Activated naive CD4-positive, alpha-beta T cell treated with anti-CD3 and anti-CD28 coated beads for 36 hours (primary cell): ENCODE measurements around the gene NQO2. TPM values are rescaled to one million over a fixed set of nuclear protein-coding genes. Genes with fewer than 3 reads are reported as not detected.
"Not testable (repeated sequence)": the region's sequence is repeated elsewhere in the genome, so short reads cannot be mapped to it uniquely, and the experiment has no call there.

Experiments
- CTCF ChIA-PET: fragments of 350-600 bp; sonication (Branson Sonifier 250); formaldehyde crosslinking; loops from one replicate; lab custom pipeline; 2021; ENCODE audit warnings: antibody characterized with exemption; lab: Charles Lee
- DNase-seq: peaks from one replicate; pipeline ENCODE4 v3.0.0-alpha.2; 2020
- H3K27ac Mint-ChIP-seq: one replicate; pipeline ENCODE4 v1.8.0; 2021; ENCODE audit warnings: mild to moderate bottlenecking, mixed read lengths
- H3K27me3 Mint-ChIP-seq: one replicate; pipeline ENCODE4 v1.8.0; 2021; ENCODE audit warnings: low read depth, mixed read lengths
- H3K36me3 Mint-ChIP-seq: one replicate; pipeline ENCODE4 v1.8.0; 2021; ENCODE audit warnings: low read depth, mixed read lengths
- H3K4me1 Mint-ChIP-seq: one replicate; pipeline ENCODE4 v1.8.0; 2021; ENCODE audit warnings: low read depth, mixed read lengths
- H3K4me3 Mint-ChIP-seq: one replicate; pipeline ENCODE4 v1.8.0; 2021; ENCODE audit warnings: mild to moderate bottlenecking, moderate library complexity, mixed read lengths
- H3K9me3 Mint-ChIP-seq: one replicate; pipeline ENCODE4 v1.8.0; 2021; ENCODE audit warnings: mixed read lengths
- intact Hi-C: fragments of 100-400 bp; cut with micrococcal nuclease; formaldehyde crosslinking; loops from one replicate; pipeline ENCODE4 v1.15.1; 2023
- total RNA-seq, 2 experiments: library from RNA; stranded (reverse); gene quantifications; one replicate each; pipeline ENCODE4 v1.2.3, GENCODE V29; 2021

NQO2 gene
- total RNA-seq, 2 experiments from 2014 or later = 18.8 to 21.1 TPM

GRCh38 chr6:2971420-2972218 lies 28.1 kb upstream of the NQO2 start, which contains the start of gene SERPINB6:
SERPINB6 (minus strand) TSS chr6:2971567; CDS start chr6:2959332, 12,235 bp downstream.
- CTCF ChIA-PET = interaction anchor here (0.9 kb wide), 1 partner anchor 14 kb away, joined by 4 read pairs; no protein-coding TSS in a partner anchor
- Mint-ChIP-seq H3K27ac (peak within 1 kb of the TSS; percentile 84), H3K36me3 (no peaks in the 10 kb centered on the region), H3K9me3 (no peaks in the 10 kb centered on the region), H3K27me3 (peaks cover 4% of the 10 kb centered on the region), H3K4me1 (peaks cover 36% of the 10 kb centered on the region), H3K4me3 (peak within 1 kb of the TSS; percentile 82)
- intact Hi-C loops = loop anchor here (1.0 kb wide), 2 partner anchors 18 to 31 kb away; no protein-coding TSS in a partner anchor
- DNase-seq = peak; percentile 39

- Mint-ChIP-seq H3K27ac (peak overlapping the region; percentile 84), H3K4me3 (peak overlapping the region; percentile 82), H3K4me1 (peaks cover 32% of the 10 kb centered on the region)
- H3K9me3 Mint-ChIP-seq, H3K27me3 Mint-ChIP-seq, H3K36me3 Mint-ChIP-seq, intact Hi-C loops, DNase-seq: not testable (repeated sequence)
- CTCF ChIA-PET = interaction anchor here (0.9 kb wide), 1 partner anchor 15 kb away, joined by 4 read pairs; no protein-coding TSS in a partner anchor
Observed at GRCh38 chr6:2972219-2972487, 27.5 kb upstream of the NQO2 start.

GRCh38 chr6:2972685-2973084 lies 27.0 kb upstream of the NQO2 start:
- H3K27ac Mint-ChIP-seq, DNase-seq, H3K36me3 Mint-ChIP-seq, H3K27me3 Mint-ChIP-seq, intact Hi-C loops, H3K9me3 Mint-ChIP-seq: not testable (repeated sequence)
- Mint-ChIP-seq H3K4me3 (peak overlapping the region; percentile 82), H3K4me1 (peaks cover 28% of the 10 kb centered on the region)
- CTCF ChIA-PET = interaction anchor here (0.9 kb wide), 1 partner anchor 16 kb away, joined by 4 read pairs; no protein-coding TSS in a partner anchor

GRCh38 chr6:2973180-2973579 lies 26.5 kb upstream of the NQO2 start:
- DNase-seq, H3K4me3 Mint-ChIP-seq, intact Hi-C loops, H3K27ac Mint-ChIP-seq, H3K9me3 Mint-ChIP-seq, H3K27me3 Mint-ChIP-seq, H3K36me3 Mint-ChIP-seq: not testable (repeated sequence)
- CTCF ChIA-PET = interaction anchor here (0.8 kb wide), 1 partner anchor 182 kb away, joined by 6 read pairs; no protein-coding TSS in a partner anchor
- peaks cover 24% of the 10 kb centered on the region for H3K4me1 Mint-ChIP-seq

GRCh38 chr6:2973676-2974075 lies 26.0 kb upstream of the NQO2 start:
- no peaks in the 10 kb centered on the region for H3K36me3 Mint-ChIP-seq
- no peak overlapping the region for H3K27ac Mint-ChIP-seq
- intact Hi-C loops = no loop called here
- DNase-seq = no peak
- no peaks in the 10 kb centered on the region for H3K9me3 Mint-ChIP-seq
- H3K27me3 Mint-ChIP-seq = peaks cover 4% of the 10 kb centered on the region
- no peak overlapping the region for H3K4me3 Mint-ChIP-seq
- CTCF ChIA-PET = interaction anchor here (0.8 to 1.6 kb wide), 3 partner anchors 18 to 182 kb away, joined by 3 to 7 read pairs (median 6); no protein-coding TSS in a partner anchor
- H3K4me1 Mint-ChIP-seq = peaks cover 24% of the 10 kb centered on the region

- Mint-ChIP-seq H3K27ac (no peak overlapping the region), H3K27me3 (peaks cover 4% of the 10 kb centered on the region), H3K4me1 (peaks cover 16% of the 10 kb centered on the region), H3K36me3 (no peaks in the 10 kb centered on the region), H3K9me3 (no peaks in the 10 kb centered on the region), H3K4me3 (no peak overlapping the region)
- CTCF ChIA-PET = interaction anchor here (0.9 to 1.0 kb wide), 2 partner anchors 17 to 43 kb away, joined by 4 read pairs; no protein-coding TSS in a partner anchor
- DNase-seq = no peak
- intact Hi-C loops = no loop called here
Observed at GRCh38 chr6:2976060-2976459, 23.6 kb upstream of the NQO2 start.

GRCh38 chr6:2976571-2977085 lies 23.1 kb upstream of the NQO2 start:
- no peak overlapping the region for H3K4me3 Mint-ChIP-seq
- H3K27ac Mint-ChIP-seq = no peak overlapping the region
- DNase-seq = no peak
- H3K36me3 Mint-ChIP-seq = no peaks in the 10 kb centered on the region
- H3K4me1 Mint-ChIP-seq = peaks cover 19% of the 10 kb centered on the region
- H3K27me3 Mint-ChIP-seq = peaks cover 4% of the 10 kb centered on the region
- CTCF ChIA-PET = interaction anchor here (0.9 kb wide), 1 partner anchor 17 kb away, joined by 4 read pairs; no protein-coding TSS in a partner anchor
- no peaks in the 10 kb centered on the region for H3K9me3 Mint-ChIP-seq
- intact Hi-C loops = no loop called here

GRCh38 chr6:2977290-2977689 lies 22.4 kb upstream of the NQO2 start:
- intact Hi-C loops = no loop called here
- DNase-seq = no peak
- H3K4me1 Mint-ChIP-seq = peaks cover 12% of the 10 kb centered on the region
- H3K9me3 Mint-ChIP-seq = no peaks in the 10 kb centered on the region
- no peak overlapping the region for H3K27ac Mint-ChIP-seq
- no peaks in the 10 kb centered on the region for H3K36me3 Mint-ChIP-seq
- peaks cover 4% of the 10 kb centered on the region for H3K27me3 Mint-ChIP-seq
- CTCF ChIA-PET = interaction anchor here (0.7 to 1.2 kb wide), 4 partner anchors 9 to 86 kb away, joined by 3 to 9 read pairs (median 4); no protein-coding TSS in a partner anchor
- no peak overlapping the region for H3K4me3 Mint-ChIP-seq

GRCh38 chr6:2977799-2978590 lies 21.7 kb upstream of the NQO2 start:
- no peak overlapping the region for H3K4me3 Mint-ChIP-seq
- DNase-seq = no peak
- peaks cover 3% of the 10 kb centered on the region for H3K27me3 Mint-ChIP-seq
- CTCF ChIA-PET = interaction anchor here (0.7 to 1.2 kb wide), 4 partner anchors 9 to 86 kb away, joined by 3 to 9 read pairs (median 4); no protein-coding TSS in a partner anchor
- no peaks in the 10 kb centered on the region for H3K9me3 Mint-ChIP-seq
- intact Hi-C loops = no loop called here
- H3K4me1 Mint-ChIP-seq = peaks cover 10% of the 10 kb centered on the region
- H3K27ac Mint-ChIP-seq = no peak overlapping the region
- no peaks in the 10 kb centered on the region for H3K36me3 Mint-ChIP-seq

GRCh38 chr6:2978923-2979322 lies 20.8 kb upstream of the NQO2 start:
- DNase-seq = no peak
- no peak overlapping the region for H3K27ac Mint-ChIP-seq
- H3K27me3 Mint-ChIP-seq = peaks cover 3% of the 10 kb centered on the region
- H3K9me3 Mint-ChIP-seq = no peaks in the 10 kb centered on the region
- H3K4me3 Mint-ChIP-seq = no peak overlapping the region
- CTCF ChIA-PET = interaction anchor here (1.7 kb wide), 1 partner anchor 10 kb away, joined by 5 read pairs; no protein-coding TSS in a partner anchor
- H3K4me1 Mint-ChIP-seq = peaks cover 10% of the 10 kb centered on the region
- no peaks in the 10 kb centered on the region for H3K36me3 Mint-ChIP-seq
- intact Hi-C loops = no loop called here

GRCh38 chr6:2979819-2980464 lies 19.8 kb upstream of the NQO2 start:
- CTCF ChIA-PET = interaction anchor here (1.7 kb wide), 1 partner anchor 9 kb away, joined by 5 read pairs; no protein-coding TSS in a partner anchor
- peaks cover 3% of the 10 kb centered on the region for H3K27me3 Mint-ChIP-seq
- no peaks in the 10 kb centered on the region for H3K36me3 Mint-ChIP-seq
- no peak overlapping the region for H3K27ac Mint-ChIP-seq
- intact Hi-C loops = no loop called here
- no peak for DNase-seq
- no peaks in the 10 kb centered on the region for H3K9me3 Mint-ChIP-seq
- peaks cover 10% of the 10 kb centered on the region for H3K4me1 Mint-ChIP-seq
- no peak overlapping the region for H3K4me3 Mint-ChIP-seq
